Heart left ventricle (tissue), 16 donors: ENCODE results near the gene CRACR2A. TPM values are rescaled to one million over a fixed set of nuclear protein-coding genes. Genes with fewer than 3 reads are reported as not detected.
A peak's percentile ranks its signal among the peaks of the same experiment; 100 is the strongest.

Source experiments
- ATAC-seq, 4 donors: fragments of 200-7000 bp; cut with Tn5 transposase; one replicate each; pipeline ENCODE4 v1.9.1; 2020 to 2022; ENCODE audit warnings: moderate library complexity in 4 of 4, mild to moderate bottlenecking in 3 of 4, moderate number of reproducible peaks in 1 of 4
- DNase-seq, 5 donors: peaks; one replicate each; pipeline ENCODE4 v3.0.0-alpha.2; 2020
- H3K27ac ChIP-seq, 12 donors: fragments of 200-600 bp; sonication (generic) in 4 of 12; one replicate each; pipeline versions ENCODE4 v1.5.0 to v1.8.0; 2016 to 2022; ENCODE audit warnings: mild to moderate bottlenecking in 2 of 12
- H3K27me3 ChIP-seq, 9 donors: fragments of 200-600 bp; sonication (generic) in 2 of 9; one replicate each; pipeline versions ENCODE4 v1.5.1 to v1.8.0; 2016 to 2022; ENCODE audit warnings: mild to moderate bottlenecking in 3 of 9
- H3K36me3 ChIP-seq, 9 donors: fragments of 200-600 bp; sonication (generic) in 2 of 9; one replicate each; pipeline versions ENCODE4 v1.5.0 to v1.8.0; 2018 to 2022; ENCODE audit warnings: mild to moderate bottlenecking in 2 of 9
- H3K4me1 ChIP-seq, 12 donors: fragments of 200-600 bp; sonication (generic) in 4 of 12; one replicate each; pipeline versions ENCODE4 v1.5.0 to v1.8.0; 2016 to 2022; ENCODE audit warnings: mild to moderate bottlenecking in 3 of 12
- H3K4me3 ChIP-seq, 12 donors: fragments of 200-600 bp; sonication (generic) in 4 of 12; one replicate each; pipeline versions ENCODE4 v1.5.0 to v1.8.0; 2017 to 2022; ENCODE audit warnings: mild to moderate bottlenecking in 9 of 12, moderate library complexity in 4 of 12
- H3K9me3 ChIP-seq, 12 donors: fragments of 200-600 bp; sonication (generic) in 4 of 12; one replicate each; pipeline versions ENCODE4 v1.5.0 to v1.8.0; 2016 to 2022; ENCODE audit warnings: mild to moderate bottlenecking in 1 of 12
- CTCF ChIP-seq, 12 donors: fragments of 200-600 bp; sonication (generic) in 4 of 12; IDR thresholded peaks; one replicate each; pipeline versions ENCODE4 v1.5.0 to v1.8.0; 2018 to 2022; ENCODE audit warnings: antibody characterized with exemption in 12 of 12, mild to moderate bottlenecking in 5 of 12
- POLR2A ChIP-seq, 2 donors: fragments of 450-650 bp; IDR thresholded peaks; one replicate each; pipeline ENCODE4 v1.6.1; 2017; ENCODE audit warnings: antibody characterized with exemption in 2 of 2, mild to moderate bottlenecking in 2 of 2, moderate library complexity in 2 of 2
- WGBS, 4 donors: extraction: QIAGEN DNeasy Blood & Tissue Kit in 2 of 4; methylation state at CpG; one replicate each; pipeline versions ENCODE4 v1.1.5 to v1.1.7; 2013 to 2018; 5-methylcytosine and 5-hydroxymethylcytosine counted together
- intact Hi-C, 10 donors: fragments of 100-400 bp; cut with DNase I; formaldehyde crosslinking; loops; one replicate each; pipeline versions ENCODE4 v1.11.1 to v1.14.2; 2022
- polyA plus RNA-seq, 2 donors: library from polyadenylated mRNA; stranded (reverse); fragments of 200-250 nt; gene quantifications; one replicate each; pipeline ENCODE4 v1.2.3, GENCODE V29; 2013
- total RNA-seq, 9 donors: library from RNA; depleted of rRNA in 2 of 9; stranded (reverse); fragments of >200 nt in 2 of 9; fragmentation: NEBNext Ultra II Directional in 3 of 9; extraction: Animal tissue kit (Norgen Biotek cat#: 25700) in 3 of 9; gene quantifications; one replicate each; pipeline versions ENCODE4 v1.1.0 to v1.2.4, GENCODE V29; 2016 to 2023
- donor health status: ischemic (EF 13 %, LVEDD 7.1; RV severe dilation, severe dysfunction).
- donor health status: healthy with polysubstance abuse.
- donor health status: DM: no; HTN: yes; CAD: no.
- donor health status: DM: no; HTN: no; CAD: no.
- donor health status: ischemic (EF 25% LVEDD 6.9; RV normal size, moderate dysfunction).
- donor health status: ischemic (EF 25% LVEDD 5.7; RV mildly dilated, moderate dysfunction).
- donor health status: healthy.
- donor health status: DM: yes; HTN: yes; CAD: no.
- donor health status: ischemic (EF 35%, LVEDD 5.7; RV mildly dilated, moderate dysfunction).
- donor health status: nonischemic (EF 11% LVEDD 7.7; RV severe dilation, severe dysfunction).
- donor health status: DM: yes; HTN: yes; CAD: no.
- donor health status: PGD.
- donor health status: ischemic (EF 29% LVEDD 5.4; RV normal size, mild dysfunction).
- donor health status: nonischemic (EF 23%, LVEDD 6.1; RV moderate dilation, normal function).

The CRACR2A gene
- total and polyA plus RNA-seq, 11 donors = 1.0 to 14.1 (median 4.7) TPM

- Histone ChIP-seq H3K27ac (no peak overlapping the region), H3K4me3 (no peak overlapping the region), H3K9me3 (no peaks in the 10 kb centered on the region), H3K4me1 (peaks cover 0 to 6% (median 3%) of the 10 kb centered on the region in 12 donors), H3K27me3 (no peaks in the 10 kb centered on the region), H3K36me3 (peaks cover 0 to 4% (median 0%) of the 10 kb centered on the region in 9 donors)
- intact Hi-C loops = no loop called here
- ATAC-seq (peak in 2 of 4 donors; percentile 10 to 65), DNase-seq (no peak)
- TF ChIP-seq CTCF (IDR thresholded peaks at IDR 0.05) (no peak), POLR2A (IDR thresholded peaks at IDR 0.05) (no peak)
- 74 to 86% (median 83%) methylated on average over 3 of the region's 3 CpGs for WGBS, 4 donors
Observed at GRCh38 chr12:3641428-3642018, 111.4 kb downstream of the CRACR2A start.

- no peak overlapping the region for H3K27ac ChIP-seq
- no peaks in the 10 kb centered on the region for H3K9me3 ChIP-seq
- H3K27me3 ChIP-seq = no peaks in the 10 kb centered on the region
- no peak for ATAC-seq
- no peak for DNase-seq
- no peak overlapping the region for H3K4me3 ChIP-seq
- intact Hi-C loops = no loop called here
- no peaks in the 10 kb centered on the region for H3K4me1 ChIP-seq
- TF ChIP-seq CTCF (IDR thresholded peaks at IDR 0.05) (no peak), POLR2A (IDR thresholded peaks at IDR 0.05) (no peak)
- 90 to 91% (median 91%) methylated on average over 5 of the region's 5 CpGs for WGBS, 4 donors
- peaks cover 0 to 5% (median 0%) of the 10 kb centered on the region in 9 donors for H3K36me3 ChIP-seq
Observed at GRCh38 chr12:3636328-3636727, 116.6 kb downstream of the CRACR2A start.

GRCh38 chr12:3634348-3634747 is 118.6 kb downstream of the CRACR2A start:
- Histone ChIP-seq H3K4me1 (peaks cover 0 to 1% (median 0%) of the 10 kb centered on the region in 12 donors), H3K36me3 (peaks cover 0 to 5% (median 0%) of the 10 kb centered on the region in 9 donors), H3K4me3 (no peak overlapping the region), H3K27ac (no peak overlapping the region), H3K9me3 (no peaks in the 10 kb centered on the region), H3K27me3 (no peaks in the 10 kb centered on the region)
- no peak for ATAC-seq
- 71 to 80% (median 78%) methylated on average over 6 of the region's 6 CpGs for WGBS, 4 donors
- intact Hi-C loops = no loop called here
- no peak for TF ChIP-seq POLR2A (IDR thresholded peaks at IDR 0.05)
- TF ChIP-seq CTCF (IDR thresholded peaks at IDR 0.05) = no peak
- DNase-seq = no peak

- intact Hi-C loops = no loop called here
- no peak for DNase-seq
Observed at GRCh38 chr12:3633396-3633795, 119.5 kb downstream of the CRACR2A start.

More at GRCh38 chr12:3633396-3633795, 119.5 kb downstream of the CRACR2A start:
- ATAC-seq = no peak
- Histone ChIP-seq H3K27me3 (no peaks in the 10 kb centered on the region), H3K4me1 (peaks cover 0 to 8% (median 0%) of the 10 kb centered on the region in 12 donors), H3K27ac (no peak overlapping the region), H3K4me3 (no peak overlapping the region), H3K36me3 (peaks cover 0 to 5% (median 0%) of the 10 kb centered on the region in 9 donors), H3K9me3 (no peaks in the 10 kb centered on the region)
- TF ChIP-seq CTCF (IDR thresholded peaks at IDR 0.05) = no peak
- 96 to 98% (median 97%) methylated on average over 8 to 9 of the region's 9 CpGs for WGBS, 4 donors
